HG03175 (cell line): ENCODE measurements around the gene PPFIBP2.

Experiments
- ATAC-seq: cut with Tn5 transposase; IDR thresholded peaks from one replicate; pipeline ENCODE4 v1.9.1; 2021; ENCODE audit warnings: mild to moderate bottlenecking, moderate library complexity; ENCODE audit not compliant: unreplicated experiment

PPFIBP2 gene

DNA sequence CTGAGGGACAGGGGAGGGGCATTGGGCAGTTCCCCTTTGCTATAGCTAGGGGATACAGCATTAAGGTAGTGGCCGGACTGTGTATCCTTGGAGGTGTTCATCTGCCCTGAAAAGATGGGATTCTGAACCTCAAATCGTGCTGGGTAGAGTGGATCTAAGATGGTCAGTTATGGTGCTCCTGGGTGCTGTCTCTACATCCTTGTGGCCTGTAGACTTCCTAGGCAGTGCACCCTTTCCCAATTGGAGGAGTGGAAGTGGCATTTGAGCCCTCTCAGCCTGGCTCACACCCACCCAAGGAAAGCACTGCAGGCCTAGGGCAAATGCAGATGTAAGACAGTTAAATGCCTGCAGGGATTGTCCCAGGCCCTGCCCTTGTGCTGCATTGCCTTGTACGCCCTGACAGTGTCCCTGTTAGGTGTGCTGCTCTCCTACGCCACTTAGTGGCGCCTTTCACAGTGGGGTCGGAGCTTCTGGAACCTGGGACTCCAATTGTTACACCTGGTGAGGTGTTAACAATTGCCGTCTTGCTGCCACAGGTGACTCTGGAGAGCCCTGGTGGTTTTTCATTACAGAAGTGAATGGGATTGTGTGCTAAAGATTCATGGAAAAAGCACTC, 35.0 kb downstream of the PPFIBP2 start:
- peak; percentile 81 for ATAC-seq

DNA sequence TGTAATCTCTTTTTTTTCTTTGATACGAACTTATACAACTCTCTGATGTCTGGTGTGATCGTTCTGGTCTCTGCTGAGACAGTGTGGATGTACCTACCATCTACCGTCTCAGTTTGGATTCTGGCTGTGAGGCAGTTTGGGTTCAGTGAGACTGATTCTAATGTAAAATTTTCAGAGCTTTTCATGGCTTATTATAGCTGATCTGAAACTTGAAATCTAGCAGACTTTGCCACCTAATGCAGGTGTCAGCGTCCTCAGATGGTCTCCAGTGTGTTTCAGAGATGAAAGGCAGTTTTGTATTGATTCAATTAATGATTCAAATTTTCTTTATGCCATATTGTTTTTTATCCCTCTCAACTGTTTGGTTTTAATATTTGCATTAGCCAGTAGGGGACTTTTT, 35.9 kb downstream of the PPFIBP2 start:
- ATAC-seq = no peak

DNA sequence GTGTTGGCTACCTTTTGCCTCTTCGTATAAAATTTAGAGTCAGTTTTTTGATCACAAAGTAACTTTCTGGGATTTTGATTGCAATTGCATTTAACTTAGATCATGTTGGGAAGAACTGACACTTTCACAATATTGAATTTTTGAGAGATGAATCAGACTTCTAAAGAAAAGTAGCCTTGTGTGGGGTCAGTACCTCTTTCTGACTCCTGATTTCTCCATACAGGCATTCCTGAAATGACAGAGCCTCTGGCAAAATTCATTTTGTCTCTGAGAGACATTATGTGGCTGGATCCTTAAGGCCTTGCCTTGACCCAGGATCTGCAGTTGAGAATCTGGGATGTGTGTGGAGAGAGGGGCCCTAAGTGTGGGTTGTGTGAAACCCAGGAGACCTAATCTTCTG, 37.8 kb downstream of the PPFIBP2 start:
- no peak for ATAC-seq

DNA sequence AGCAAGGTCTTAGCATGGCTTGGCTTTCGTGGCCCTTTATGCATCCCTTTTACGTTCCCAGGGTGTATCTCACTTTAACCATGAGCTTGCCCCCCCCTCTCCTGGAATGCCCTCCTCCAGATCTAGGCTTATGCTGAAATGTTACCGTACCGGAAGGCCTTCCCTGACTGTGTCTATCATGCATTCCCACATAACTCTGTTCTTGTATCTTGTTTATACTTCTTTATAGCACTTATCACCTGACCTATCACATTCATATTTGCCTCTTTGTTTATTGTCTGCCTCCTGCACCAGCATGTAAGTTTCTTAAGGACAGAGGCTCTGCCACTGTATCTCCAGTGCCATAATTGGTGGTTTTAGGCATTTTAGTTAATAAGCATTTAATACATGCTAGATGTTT, 38.9 kb downstream of the PPFIBP2 start:
- no peak for ATAC-seq

DNA sequence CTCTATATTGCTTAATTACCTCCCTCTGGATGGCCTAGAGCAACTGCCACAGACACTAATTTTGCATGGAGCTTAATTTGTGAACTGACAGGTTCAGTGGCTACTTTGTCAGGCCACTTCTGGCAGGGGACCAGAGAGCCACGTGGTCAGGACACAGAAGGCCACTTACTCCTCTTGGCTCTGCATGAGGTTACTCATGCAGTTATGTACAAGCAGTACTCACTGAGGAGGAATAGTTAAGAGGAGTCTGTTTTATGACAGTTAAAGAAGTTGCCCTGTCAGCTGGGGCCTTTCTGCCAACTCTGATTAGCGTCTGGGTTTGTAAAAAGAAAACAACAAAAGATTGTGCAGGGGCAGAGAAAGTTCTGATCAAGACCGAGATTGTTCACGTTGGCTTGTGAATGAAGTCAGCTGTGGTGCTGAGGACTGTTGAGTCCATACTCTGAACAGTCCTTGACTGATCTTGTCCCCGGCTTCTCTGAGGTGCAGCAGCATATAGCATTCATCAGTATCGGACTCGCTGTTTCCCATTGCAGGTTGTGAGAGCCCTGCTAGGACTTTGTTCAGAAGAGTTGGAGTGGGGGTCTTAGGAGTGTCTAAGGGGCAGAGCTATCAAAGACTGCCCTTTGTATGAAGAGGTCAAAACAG, 41.4 kb downstream of the PPFIBP2 start:
- no peak for ATAC-seq

DNA sequence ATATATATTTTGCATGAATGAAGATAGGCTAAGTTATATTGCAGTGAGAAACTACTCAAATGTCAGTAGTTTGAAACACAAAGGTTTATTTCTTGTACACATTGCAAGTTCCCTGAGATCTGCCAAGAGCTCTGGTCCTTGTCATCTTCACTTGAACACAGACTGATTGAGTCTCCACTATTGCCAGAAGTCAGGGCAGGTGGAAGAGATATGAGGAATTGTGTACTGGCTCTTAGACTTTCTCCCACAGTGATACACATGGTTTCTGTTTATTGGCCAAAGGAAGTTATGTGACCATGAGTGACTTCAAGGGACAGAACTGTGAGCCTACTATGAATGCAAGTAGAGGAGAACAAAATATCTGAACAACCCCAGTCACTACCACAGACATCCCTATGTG, 44.2 kb downstream of the PPFIBP2 start:
- ATAC-seq = no peak

DNA sequence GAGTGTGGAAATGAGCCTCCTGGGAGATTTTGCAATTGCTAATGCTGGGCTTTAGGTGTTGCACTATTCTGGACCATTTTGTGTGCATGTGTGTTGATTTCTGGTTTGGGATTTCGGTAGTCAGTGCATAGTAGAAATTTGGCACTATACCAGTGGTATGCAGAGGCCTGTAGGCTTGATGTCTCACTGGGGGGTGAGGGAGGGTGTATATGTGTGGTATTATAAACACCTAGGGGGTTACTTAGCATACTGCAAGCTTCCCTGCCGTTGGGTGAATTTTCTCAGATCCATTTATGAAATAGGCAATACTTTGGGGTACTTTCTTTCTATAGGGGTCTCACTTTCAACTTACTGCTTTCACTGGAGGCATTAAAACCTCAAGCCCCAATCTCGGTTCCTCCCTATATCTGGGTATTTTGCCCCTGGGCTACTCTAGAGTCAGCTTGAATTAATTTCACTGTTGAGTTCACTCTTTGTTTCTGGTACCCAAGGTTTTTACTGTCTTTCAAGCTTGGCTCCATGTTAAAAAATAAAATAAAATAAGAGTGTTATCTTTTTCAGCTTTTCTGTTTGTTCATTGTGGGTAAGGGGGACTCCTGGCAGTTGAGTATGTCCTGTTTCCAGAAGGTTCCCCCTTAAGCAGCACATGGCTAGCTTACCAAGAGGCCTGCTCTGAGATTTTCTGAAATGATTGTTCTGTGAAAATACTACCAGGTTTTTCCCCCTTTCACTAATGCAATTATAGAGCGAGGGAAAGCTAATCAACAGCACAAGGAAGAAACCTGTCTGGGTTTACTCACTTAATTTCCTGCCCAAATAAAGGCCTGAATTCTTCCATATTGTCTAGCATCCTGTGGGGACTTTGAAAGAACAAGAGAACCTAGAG, 45.8 kb downstream of the PPFIBP2 start:
- ATAC-seq = peak; percentile 53

DNA sequence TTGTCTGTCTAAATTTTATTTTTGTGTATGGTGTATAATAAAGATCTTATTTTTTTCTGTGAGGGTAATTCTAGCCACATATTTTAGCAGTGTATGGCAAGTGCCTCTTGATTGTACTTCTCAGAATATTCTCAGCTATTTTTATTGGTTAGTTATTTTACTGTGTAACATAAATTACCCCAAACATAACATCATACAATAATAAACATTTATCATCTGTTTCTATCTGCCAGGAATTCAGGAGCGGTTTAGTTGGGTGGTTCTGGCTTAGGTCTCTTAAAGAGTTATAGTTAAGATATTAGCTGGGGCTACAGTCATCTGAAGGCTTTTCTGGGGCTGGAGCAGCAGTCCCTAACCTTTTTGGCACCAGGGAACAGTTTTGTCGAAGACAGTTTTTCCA, 47.8 kb downstream of the PPFIBP2 start:
- no peak for ATAC-seq

DNA sequence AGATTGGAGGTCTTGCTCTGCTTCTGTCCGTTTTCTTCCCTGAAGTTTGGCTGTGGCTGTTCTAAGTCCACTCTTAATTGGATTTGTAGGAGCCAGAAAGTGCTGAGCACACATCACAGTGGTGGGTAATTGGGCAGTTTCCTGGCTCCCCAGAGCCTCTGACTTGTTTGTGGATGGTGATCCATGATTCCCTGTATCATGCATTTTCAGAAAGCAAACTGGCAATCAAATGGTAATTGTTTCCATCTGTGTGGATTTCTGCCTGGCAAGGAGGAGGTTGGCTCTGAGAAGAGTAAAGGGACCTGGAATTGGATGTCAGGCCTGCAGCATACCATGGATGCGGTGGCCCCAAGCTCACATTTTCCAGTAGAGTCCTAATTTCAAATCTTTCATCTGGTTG, 49.5 kb downstream of the PPFIBP2 start:
- ATAC-seq = no peak

DNA sequence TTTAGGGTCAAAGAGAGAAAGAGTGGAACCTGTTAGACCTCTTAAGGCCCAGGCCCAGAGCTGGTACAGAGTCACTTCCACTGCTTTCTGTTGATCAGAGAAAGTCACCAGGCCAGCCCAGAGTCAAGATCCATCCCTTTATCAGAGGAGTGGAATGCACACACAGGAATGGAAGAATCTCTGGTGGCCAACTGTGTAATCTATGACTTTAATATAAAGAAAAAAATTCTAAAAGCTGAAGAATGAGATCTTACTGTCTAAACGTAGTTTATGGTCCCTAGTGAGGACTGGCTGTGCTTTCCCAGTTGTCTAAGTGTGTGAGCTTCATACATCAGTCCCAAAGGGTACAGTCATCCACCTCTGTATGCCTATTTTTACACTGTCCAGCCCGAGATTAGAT, 51.0 kb downstream of the PPFIBP2 start:
- ATAC-seq = no peak

DNA sequence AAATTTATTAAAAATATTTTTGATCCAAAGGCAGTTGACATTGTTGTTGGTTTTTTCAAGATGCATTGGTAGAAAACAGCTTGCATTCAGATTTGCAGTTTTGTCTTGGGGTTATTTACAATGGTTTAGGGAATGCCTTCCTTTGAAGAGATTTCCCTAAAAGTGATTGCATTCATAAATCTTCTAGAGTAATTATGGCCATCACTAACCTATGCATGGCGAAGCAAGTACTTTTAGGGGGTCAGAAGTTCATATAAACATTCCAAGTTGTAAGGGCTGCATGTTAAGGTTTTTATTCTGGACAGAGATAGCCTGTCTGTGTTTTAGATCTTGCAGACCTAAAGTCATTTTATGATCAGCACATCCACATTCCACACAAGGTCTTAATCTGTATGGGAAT, 53.5 kb downstream of the PPFIBP2 start:
- no peak for ATAC-seq

DNA sequence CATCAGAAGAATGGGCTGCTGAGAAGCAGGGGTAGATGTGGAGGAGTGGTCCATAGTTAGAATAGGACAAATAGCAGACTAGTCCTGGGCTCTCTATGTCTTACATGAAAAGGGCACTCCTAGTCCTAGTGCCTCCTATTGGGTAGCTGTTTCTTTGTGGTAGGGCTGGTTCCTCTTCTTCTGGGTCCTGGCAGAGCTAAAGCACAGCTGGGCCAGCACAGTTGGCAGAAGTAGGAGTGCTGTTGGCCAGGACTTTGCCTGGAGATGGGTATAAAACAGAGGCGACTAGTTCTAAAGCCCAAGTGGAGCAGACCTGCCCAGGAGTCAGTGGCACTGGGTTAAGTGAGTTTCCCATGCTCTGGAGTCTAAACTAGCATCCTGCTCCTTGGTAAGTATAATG, 55.2 kb downstream of the PPFIBP2 start:
- no peak for ATAC-seq

DNA sequence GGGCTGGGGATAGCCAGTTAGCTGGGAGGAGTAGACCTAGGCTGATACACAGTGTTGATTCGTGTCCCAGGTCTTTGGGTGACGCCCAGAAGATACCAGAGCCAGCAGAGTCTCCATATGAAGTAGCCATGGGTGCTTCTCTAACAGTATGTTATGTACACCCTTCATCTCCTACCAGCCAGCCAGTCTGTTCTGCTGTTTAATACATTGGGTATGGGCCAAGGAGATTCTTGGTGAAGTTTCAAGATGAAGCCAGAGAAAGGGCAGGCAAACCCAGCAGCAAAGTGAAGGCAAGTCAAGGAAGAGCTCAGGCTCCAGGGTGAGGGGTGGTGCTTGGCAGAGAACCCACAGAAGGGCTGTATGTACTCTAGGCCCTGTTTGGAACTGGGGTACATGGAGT, 56.4 kb downstream of the PPFIBP2 start:
- ATAC-seq = no peak

DNA sequence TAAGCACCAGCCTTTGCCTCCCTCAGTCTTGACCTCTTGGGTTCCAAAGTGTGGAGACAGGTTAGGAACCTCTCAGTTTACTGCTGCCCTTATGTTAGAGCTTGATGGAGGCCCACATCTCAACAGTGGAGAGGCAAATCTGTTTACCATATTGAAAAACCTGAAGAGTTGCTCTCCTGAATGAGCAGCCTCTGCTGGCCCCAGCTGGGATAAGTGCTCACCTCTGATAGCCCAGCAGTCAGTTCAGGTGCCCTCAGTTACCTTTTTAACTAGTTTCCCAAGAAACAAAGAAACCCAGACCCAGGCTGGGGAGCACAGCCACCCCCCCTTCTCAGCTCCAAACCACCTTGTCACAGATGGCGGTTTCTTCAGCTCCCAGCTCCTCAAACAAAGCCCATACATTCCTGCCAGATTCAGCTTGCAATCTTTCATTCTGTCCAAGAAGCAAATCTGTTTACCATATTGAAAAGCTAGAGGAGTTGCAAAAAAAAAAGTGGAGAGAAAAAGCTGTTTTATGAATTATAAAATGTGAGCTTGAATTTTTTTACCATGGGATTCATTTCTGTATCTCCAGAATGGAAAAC, 57.2 kb downstream of the PPFIBP2 start:
- no peak for ATAC-seq

DNA sequence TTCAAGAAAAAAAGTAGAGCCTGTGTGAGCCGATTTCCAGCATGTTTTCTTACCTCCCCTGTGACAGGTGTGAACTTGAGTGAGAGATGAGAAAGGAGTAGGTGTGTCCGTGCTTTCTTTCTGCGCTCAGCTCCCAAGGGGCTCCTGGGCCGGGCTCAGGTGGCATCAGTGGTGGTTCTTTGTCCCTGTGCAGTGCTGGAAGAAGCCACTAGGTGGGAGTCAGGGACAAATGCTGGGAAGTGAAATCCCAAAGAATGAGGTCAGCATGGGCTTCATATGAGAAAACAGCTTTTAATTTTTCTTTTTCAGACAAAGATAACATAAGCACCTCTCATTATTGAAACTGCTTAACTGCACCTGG, 57.8 kb downstream of the PPFIBP2 start:
- peak; percentile 41 for ATAC-seq

DNA sequence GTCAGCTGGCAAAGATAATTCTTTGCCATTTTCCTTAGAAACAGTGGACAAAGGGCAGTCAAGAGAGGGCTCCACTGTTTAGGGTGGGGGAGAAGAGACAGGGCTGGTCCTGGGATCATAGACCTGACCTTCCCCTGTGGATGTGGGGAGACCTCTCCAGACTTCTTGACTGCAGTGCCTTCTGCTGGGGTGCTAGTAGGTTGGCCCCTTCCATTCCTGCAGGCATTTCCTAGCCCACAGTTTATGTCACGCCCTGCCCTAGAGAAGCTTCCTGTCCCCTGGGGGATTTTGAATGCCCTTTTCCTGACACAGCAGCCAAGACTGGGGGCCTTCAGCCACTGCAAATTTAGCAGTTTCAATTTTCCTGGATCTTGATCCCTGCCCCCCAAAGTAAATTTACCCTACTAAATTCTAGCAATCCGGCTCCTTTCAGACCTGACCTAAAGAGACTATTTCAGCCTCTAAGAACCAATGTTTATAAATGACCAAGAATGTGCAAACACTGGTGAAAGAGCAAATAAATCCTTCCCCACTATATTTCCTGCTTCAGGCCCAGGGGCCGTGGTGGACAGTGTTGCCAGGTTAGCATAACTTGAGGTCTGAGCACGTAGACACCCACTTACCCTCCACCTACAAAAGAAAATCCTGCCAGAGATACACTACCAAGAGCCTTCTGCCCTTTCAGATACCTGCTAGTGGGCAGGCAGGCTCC, 58.4 kb downstream of the PPFIBP2 start:
- no peak for ATAC-seq

DNA sequence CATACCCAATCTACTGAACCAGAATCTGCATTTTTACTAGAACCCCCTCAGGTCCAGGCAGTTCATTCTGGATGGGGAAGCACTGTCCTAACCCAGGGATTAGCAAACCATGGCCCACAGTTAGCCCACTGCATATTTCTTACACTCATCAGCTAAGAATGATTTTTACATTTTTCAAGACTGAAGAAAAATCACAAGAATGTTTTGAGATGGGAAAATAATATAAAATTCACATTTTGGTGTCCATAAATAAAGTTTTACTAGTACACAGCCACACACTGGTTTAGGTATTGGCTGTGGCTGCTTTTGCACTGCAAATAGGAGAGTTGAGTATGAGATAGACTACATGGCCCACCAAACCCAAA, 59.4 kb downstream of the PPFIBP2 start:
- ATAC-seq = no peak

DNA sequence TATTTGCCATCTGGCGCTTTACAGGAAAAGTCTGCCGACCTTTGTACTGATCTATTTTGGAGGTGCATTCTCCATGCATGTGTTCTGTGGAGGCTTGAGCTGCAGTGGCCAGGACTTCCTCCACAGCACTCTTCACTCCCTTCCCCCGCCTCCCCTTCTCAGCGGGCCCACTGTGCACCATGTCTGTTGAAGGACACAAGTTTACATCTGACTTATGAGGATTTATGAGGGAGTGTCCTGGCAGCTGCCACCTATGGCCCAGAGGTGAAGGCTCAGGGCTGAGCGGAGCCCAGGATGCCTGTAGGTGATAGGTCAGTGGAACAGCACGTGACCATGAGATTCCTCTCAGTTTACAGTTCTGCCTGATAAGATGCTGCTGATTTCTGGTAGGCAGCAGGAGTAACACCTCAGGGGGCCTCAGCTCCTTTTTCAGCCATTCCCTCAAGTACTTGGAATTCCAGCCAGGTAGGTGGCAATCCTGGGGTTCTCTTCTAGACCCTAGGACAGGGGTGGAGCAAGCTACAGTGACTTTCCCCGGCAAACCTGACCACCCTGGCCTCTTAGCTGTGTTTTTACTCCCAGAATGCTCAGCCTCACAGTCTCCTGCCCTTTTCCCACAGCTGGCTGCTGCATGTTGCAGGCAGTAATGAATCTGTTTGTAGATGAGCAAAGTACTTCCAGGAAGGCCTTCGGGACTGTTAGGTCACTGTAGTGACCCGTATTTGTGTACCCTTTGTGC, 59.9 kb downstream of the PPFIBP2 start:
- no peak for ATAC-seq

DNA sequence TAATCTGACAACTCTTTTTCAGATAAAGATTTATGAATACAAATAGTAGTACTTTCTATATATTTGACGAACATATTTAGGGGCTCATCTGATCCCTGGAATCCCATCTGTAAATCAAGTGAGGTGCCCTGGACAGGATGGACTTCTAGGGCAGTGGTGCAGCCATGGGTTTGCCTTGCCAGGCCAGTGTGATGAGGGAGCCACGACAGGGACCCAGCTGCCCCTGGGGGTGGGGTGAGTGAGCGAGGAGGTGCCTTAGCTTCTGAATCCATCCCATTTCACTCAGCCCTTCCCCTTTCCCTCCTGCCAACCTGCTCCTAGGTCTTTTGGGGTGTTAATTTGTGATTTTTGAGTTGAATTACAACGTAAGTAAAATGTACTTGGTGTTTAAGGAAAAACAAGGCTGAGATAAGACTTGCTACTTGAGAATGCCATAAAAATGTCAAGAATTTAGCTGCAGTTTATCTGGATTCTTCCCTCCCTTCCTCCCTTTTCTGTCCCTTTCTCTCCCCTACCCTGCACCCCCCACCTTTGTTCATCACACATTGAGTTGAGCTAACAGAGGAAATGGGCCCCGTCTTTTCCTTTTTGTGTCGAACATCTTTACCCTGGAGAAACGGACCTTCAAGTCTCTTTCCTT, 60.8 kb downstream of the PPFIBP2 start:
- no peak for ATAC-seq
